Fibroblast of lung (primary cell): ENCODE results near the gene CD300LF.

Source experiments
- CTCF ChIP-seq, 2 donors: IDR thresholded peaks in 1 of 2; conservative IDR thresholded peaks in 1 of 2; 1 replicate in 1 of 2; 2 replicates in 1 of 2; pipeline ENCODE4 v1.5.1; 2011 to 2012; ENCODE audit warnings: low read length in 2 of 2, control low read depth in 1 of 2, inconsistent platforms in 1 of 2, low read depth in 1 of 2, mild to moderate bottlenecking in 1 of 2
- EZH2 ChIP-seq: IDR thresholded peaks from 2 replicates; pipeline ENCODE4 v1.5.1; 2012; ENCODE audit warnings: low read length, control low read depth, mild to moderate bottlenecking; ENCODE audit errors: missing control alignments

GRCh38 chr17:74739227-74739831 is 26.6 kb upstream of the CD300LF start:
- TF ChIP-seq EZH2 (no peak), CTCF (conservative IDR thresholded peaks at IDR 0.05 in 1 of 2, IDR thresholded peaks at IDR 0.05 in 1 of 2; ENCODE audit: low read depth in 1 of 2, low read length in 2 of 2) (no peak)
